HS-27A (cell line): ENCODE measurements around the gene FAHD2B.
"Not testable (repeated sequence)": the region's sequence is repeated elsewhere in the genome, so short reads cannot be mapped to it uniquely, and the experiment has no call there.

Source experiments
- DNase-seq: peaks from one replicate; pipeline ENCODE4 v3.0.0-alpha.2; 2012; ENCODE audit warnings: low read depth, missing footprints

The FAHD2B gene

GRCh38 chr2:97067279-97068004, 27.2 kb downstream of the FAHD2B start:
- no peak for DNase-seq

- not testable (repeated sequence) for DNase-seq
Observed at GRCh38 chr2:97066030-97066429, 28.7 kb downstream of the FAHD2B start.

- DNase-seq, result not testable (repeated sequence)
Observed at GRCh38 chr2:97062020-97062419, 32.7 kb downstream of the FAHD2B start.

- not testable (repeated sequence) for DNase-seq
Observed at GRCh38 chr2:97059782-97060181, 34.9 kb downstream of the FAHD2B start.

- not testable (repeated sequence) for DNase-seq
Observed at GRCh38 chr2:97056150-97056549, 38.5 kb downstream of the FAHD2B start.

- DNase-seq, result not testable (repeated sequence)
Observed at GRCh38 chr2:97050032-97050431, 44.6 kb downstream of the FAHD2B start.

GRCh38 chr2:97048448-97048847, 46.2 kb downstream of the FAHD2B start:
- not testable (repeated sequence) for DNase-seq

GRCh38 chr2:97046676-97047075, 48.0 kb downstream of the FAHD2B start:
- DNase-seq, result not testable (repeated sequence)

- not testable (repeated sequence) for DNase-seq
Observed at GRCh38 chr2:97045895-97046499, 48.7 kb downstream of the FAHD2B start.
